NCI-H128 (cell line): ENCODE data around the gene MYEOV.

ENCODE experiments used
- DNase-seq: peaks from one replicate; lab custom pipeline; 2025; ENCODE audit not compliant: unreplicated experiment; lab: John Stamatoyannopoulos, UW

MYEOV gene

GRCh38 chr11:69286374-69287371 is 7.3 kb upstream of the MYEOV start:
- no peak for DNase-seq

DNA sequence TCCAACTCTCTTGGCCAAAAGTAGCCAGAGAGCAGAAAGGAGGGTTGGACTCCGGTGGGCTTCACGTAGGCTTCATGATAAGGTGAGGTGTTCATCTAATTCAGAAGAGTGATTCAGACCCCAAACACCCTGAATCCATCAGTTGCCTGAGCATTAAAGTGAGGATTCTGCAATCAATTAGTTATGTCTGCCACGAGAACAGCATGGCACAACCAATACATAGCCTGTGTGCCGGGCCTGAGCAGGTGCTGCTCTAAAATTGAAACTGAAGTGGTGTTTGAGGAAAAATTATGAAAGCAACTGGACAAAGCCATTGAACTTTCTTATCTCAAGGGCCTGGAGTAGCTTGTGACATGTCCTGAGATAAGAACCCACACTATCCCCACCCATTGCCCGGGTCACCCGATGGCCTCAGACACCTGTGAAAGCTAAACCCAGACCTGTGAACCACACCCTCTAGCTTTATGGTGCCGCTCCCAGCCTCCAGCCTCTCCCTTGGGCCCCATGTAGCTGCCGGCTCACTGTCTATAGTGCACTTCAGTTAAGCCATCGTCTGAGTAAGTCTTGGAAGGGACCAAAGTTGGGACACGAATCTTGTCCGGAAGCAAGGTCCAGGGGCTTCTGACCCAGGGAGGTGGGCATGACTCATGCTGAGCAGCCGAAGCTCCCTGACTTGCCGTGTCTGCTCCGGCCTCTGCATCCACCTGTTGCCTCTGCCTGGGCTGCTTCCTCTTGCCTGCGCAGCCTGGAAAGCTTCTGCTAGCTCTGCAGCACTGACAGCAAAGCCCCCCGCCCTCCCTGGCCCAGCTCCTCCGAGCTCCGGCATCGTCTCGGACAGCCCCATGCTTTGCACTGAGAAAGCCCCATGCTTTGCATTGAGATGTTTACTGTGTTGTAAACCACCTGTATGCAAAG is 5.7 kb upstream of the MYEOV start:
- DNase-seq: no peak

GRCh38 chr11:69288883-69289242 is 5.1 kb upstream of the MYEOV start:
- DNase-seq: no peak

DNA sequence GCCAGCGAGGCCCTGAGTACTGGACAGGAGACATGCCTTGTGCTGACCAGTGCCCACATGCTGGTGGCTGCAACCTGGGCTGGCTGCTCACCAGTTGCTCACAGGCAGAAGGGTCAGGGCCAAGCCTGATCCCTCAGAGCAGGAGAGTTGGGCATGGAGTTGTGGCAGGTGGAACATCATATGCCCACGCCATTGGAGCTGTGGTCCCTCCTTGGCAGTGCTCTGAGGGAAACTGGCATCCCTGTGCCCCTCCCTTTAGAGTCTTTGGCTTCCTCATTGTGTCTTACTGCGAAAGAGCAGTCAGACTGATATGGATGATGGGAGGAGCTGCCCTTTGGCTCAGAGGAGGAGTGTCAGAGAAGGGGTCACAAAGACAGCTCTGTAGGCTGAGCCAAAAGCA is 3.1 kb upstream of the MYEOV start:
- no peak for DNase-seq

GRCh38 chr11:69291459-69292110 is 2.4 kb upstream of the MYEOV start:
- no peak for DNase-seq

GRCh38 chr11:69292221-69292648 is 1.7 kb upstream of the MYEOV start:
- no peak for DNase-seq

- DNase-seq: no peak
These were observed 868 bp upstream of the MYEOV start for GRCh38 chr11:69293087-69293486.

GRCh38 chr11:69294571-69295078 is 670 bp downstream of the MYEOV start:
- no peak for DNase-seq

DNA sequence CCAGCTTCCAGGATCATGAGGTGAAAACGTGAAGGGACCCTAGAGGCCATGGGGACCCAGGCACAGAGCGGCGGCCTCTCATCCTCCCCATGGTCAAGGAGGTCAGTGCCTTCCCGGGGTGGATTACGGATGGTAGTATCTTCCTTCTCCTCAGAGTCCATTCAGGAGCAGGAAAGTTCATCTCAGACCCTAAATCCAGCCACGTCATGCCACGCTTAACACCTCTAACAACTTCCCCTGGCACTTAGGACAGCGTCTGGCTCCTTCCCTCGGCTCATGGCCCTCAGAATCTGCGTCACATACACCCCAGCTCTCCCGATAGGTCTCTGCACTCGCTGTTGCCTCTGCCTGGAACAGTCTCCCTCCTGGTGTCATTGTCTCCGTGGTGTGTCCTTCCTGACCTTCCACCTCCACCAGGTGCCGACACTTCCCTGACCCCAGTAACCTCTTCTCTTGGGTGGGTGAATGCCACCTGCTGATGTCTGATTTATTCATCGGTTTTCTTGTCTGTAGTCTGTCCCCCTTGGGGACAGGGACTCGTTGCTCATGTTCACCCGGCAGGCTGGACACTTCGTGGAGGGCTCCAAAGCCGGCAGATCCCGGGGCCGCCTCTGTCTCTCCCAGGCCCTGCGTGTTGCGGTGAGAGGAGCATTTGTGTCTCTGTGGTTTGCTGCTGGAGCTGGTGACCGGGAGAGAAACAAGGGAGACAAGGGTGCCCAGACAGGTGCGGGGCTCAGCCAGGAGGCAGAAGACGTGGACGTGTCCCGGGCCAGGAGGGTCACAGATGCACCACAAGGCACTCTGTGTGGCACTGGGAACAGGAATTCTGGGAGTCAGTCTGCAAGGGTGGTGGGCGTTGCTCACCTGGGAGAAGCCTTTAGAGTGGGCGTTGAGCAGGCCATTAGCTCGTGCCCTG is 1.4 kb downstream of the MYEOV start:
- DNase-seq: no peak

DNA sequence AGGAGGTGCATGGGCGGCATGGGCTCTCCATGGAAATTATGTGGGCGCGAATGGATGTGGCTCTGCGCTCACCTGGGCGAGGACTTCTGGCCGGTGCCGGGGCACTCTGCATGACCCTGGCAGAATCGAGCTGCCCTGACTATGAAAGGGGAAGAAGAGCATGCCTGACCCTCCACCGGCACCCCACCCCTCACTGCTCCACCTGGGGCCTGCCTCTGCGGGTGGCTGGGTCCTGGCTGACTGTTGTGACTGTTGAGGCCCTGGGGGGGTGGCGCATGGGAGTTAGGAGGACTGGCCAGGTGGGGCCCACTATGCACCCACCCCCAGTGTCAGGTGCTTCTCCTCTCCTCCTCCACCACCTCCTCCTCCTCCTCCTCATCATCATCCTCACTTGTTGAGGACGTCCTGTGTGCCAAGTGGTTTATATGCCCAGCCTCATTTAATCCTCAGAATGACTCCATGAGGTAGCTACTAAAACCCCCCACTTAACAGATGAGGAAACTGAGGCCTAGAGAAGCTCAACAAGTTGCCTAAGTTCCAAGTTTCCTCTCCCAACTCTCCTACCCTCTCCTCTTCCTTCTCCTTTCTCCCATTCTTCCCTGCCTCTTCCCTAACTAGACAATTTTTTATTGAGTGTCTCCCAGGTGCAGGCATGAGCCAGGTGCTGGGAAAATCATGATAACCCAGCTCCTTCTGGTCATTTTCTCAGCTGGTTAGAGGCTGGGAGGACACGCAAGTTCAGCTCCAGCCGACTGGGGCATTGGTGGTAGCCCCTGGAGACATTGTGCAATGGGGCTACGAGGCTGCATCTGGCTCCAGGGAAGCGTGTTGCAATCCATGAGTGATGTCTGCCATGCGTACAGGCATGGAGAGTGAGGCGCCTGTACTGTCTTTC is 2.3 kb downstream of the MYEOV start:
- no peak for DNase-seq

- no peak for DNase-seq
These were observed 3.2 kb downstream of the MYEOV start for GRCh38 chr11:69296890-69297786.

GRCh38 chr11:69297787-69298266 is 3.9 kb downstream of the MYEOV start:
- no peak for DNase-seq

DNA sequence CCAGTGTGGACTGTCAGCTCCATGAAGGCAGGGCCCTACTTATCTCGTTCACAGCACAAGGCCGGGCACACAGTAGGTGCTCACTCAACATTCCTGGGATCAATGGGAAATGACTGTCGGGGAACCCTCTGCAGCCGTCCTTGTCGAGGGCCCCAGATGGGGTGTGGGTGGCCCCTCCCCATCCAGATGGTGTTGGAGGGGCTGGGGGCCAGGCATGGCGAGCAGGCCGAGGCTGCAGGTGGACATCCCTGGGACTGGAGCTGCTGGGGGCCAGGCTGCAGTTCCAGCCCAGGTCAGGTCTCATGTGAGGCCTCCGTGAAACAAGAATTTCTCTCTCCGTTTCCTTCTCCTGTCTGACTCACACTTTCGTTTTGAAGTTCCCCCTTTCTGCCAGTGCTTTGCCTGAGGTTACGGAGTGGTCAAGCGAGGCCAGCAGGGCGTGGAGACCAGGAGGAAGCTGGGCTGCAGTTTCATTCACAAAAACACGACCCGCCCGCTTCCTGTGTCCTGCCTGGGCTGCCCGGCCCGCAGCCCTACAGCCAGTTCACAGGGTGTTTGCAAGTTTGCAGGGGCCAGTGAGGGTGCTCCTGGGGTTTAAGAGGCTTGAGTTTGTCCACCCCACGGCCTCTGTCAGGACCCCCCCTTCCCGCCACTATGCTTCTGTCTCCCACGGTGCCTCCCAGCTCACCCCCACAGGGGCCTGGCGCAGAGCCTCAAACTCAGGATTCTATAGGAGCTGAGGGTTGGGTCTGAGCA is 4.5 kb downstream of the MYEOV start:
- no peak for DNase-seq

- DNase-seq: no peak
These were observed 5.1 kb downstream of the MYEOV start for GRCh38 chr11:69299023-69299461.

GRCh38 chr11:69299572-69299971 is 5.6 kb downstream of the MYEOV start:
- DNase-seq: no peak

DNA sequence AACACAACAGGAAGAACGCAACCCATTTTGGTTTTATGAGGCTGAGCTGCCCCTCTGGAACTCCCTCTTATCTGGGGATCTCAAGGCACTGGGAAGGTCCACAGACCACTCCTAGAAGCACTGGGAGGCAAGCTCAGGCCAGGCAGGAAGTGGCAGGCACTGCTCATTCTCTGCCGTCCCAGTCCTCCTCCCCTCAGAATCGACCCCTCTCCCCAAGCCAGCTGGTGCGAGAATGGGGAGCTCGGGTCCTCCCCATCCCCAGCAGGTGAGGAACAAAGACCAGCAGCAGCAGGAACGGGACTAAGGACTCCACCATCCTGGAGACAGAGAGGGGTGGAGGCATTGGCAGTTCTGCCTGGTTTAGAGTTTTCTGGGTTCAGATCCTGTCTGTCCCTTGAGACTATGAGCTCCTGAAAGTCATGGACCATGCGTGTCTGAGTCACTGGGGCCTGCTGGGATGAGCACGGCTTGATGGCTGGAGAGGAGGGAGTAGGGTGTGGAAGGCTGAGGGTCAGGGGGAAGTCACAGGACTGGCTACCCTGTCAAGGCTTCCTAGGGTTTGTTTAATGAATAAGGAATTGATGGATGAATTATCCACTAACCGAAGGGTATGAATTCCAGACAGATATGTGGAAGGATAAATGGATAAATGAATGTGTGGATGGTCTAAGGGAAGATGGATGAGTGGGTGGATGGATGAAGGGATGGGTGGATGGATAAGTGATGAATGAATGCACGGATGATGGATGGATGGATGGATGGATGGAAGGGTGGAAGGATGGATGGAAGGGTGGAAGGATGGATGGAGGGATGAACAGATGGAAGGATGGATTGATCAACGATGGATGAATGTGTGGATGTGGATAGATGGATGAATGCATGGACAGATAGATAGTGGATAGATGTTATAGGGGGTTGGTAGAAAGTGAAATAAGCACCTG is 6.4 kb downstream of the MYEOV start:
- no peak for DNase-seq
